Upper lobe of right lung (tissue), 1 donor: Measurements from ENCODE around the gene NOL9. TPM values are rescaled to one million over a fixed set of nuclear protein-coding genes. Genes with fewer than 3 reads are reported as not detected.

Experiments used
- ATAC-seq: fragments of 200-7000 bp; cut with Tn5 transposase; one replicate; pipeline ENCODE4 v1.9.1; 2020; ENCODE audit warnings: mild to moderate bottlenecking, moderate library complexity
- DNase-seq: peaks from one replicate; pipeline ENCODE4 v3.0.0-alpha.2; 2020
- H3K27ac ChIP-seq: fragments of 200-600 bp; one replicate; pipeline ENCODE4 v1.8.0; 2022
- H3K27me3 ChIP-seq: fragments of 200-600 bp; one replicate; pipeline ENCODE4 v1.8.0; 2022; ENCODE audit warnings: mild to moderate bottlenecking
- H3K36me3 ChIP-seq: fragments of 200-600 bp; one replicate; pipeline ENCODE4 v1.8.0; 2022
- H3K4me1 ChIP-seq: fragments of 200-600 bp; one replicate; pipeline ENCODE4 v1.8.0; 2022
- H3K4me3 ChIP-seq: fragments of 200-600 bp; one replicate; pipeline ENCODE4 v1.8.0; 2022; ENCODE audit warnings: mild to moderate bottlenecking
- H3K9me3 ChIP-seq: fragments of 200-600 bp; one replicate; pipeline ENCODE4 v1.8.0; 2022
- CTCF ChIP-seq: fragments of 200-600 bp; IDR thresholded peaks from one replicate; pipeline ENCODE4 v1.8.0; 2022; ENCODE audit warnings: antibody characterized with exemption
- intact Hi-C: fragments of 100-400 bp; cut with DNase I; formaldehyde crosslinking; loops from one replicate; pipeline ENCODE4 v1.11.0; 2022
- total RNA-seq: library from RNA; stranded (reverse); fragmentation: NEBNext Ultra II Directional; extraction: Animal tissue kit (Norgen Biotek cat#: 25700); gene quantifications from one replicate; pipeline ENCODE4 v1.2.1, GENCODE V29; 2021
- donor health status: DM: no; HTN: yes; CAD: no; lungs with severe emphysema.

Gene NOL9
- total RNA-seq, 1 donor from 2014 or later, result 23.6 TPM

- H3K4me1 ChIP-seq, result peaks cover 15% of the 10 kb centered on the region
- DNase-seq, result no peak
These were observed 38.1 kb upstream of the NOL9 start for GRCh38 chr1:6592441-6592840.

GRCh38 chr1:6591644-6592043 lies 37.3 kb upstream of the NOL9 start:
- no peak for TF ChIP-seq CTCF
- intact Hi-C loops, result no loop called here
- Histone ChIP-seq H3K4me3 (no peak overlapping the region), H3K36me3 (peaks cover 83% of the 10 kb centered on the region), H3K27me3 (no peaks in the 10 kb centered on the region), H3K9me3 (no peaks in the 10 kb centered on the region), H3K4me1 (peaks cover 15% of the 10 kb centered on the region), H3K27ac (no peak overlapping the region)
- DNase-seq (no peak), ATAC-seq (no peak)

More at GRCh38 chr1:6592441-6592840, 38.1 kb upstream of the NOL9 start:
- H3K27ac ChIP-seq, result no peak overlapping the region
- no peak for ATAC-seq
- peaks cover 89% of the 10 kb centered on the region for H3K36me3 ChIP-seq
- H3K4me3 ChIP-seq, result no peak overlapping the region
- intact Hi-C loops, result no loop called here
- no peaks in the 10 kb centered on the region for H3K27me3 ChIP-seq
- H3K9me3 ChIP-seq, result no peaks in the 10 kb centered on the region
- no peak for TF ChIP-seq CTCF

- DNase-seq, result peak; percentile 66
- Histone ChIP-seq H3K9me3 (no peaks in the 10 kb centered on the region), H3K27me3 (no peaks in the 10 kb centered on the region), H3K27ac (no peak overlapping the region), H3K36me3 (peaks cover 79% of the 10 kb centered on the region), H3K4me1 (peaks cover 12% of the 10 kb centered on the region), H3K4me3 (no peak overlapping the region)
- peak; percentile 31 for ATAC-seq
- no peak for TF ChIP-seq CTCF
- intact Hi-C loops, result no loop called here
These were observed 36.9 kb upstream of the NOL9 start for GRCh38 chr1:6591222-6591621.

- intact Hi-C loops, result no loop called here
- Histone ChIP-seq H3K27ac (no peak overlapping the region), H3K9me3 (no peaks in the 10 kb centered on the region), H3K36me3 (peaks cover 67% of the 10 kb centered on the region), H3K4me1 (peaks cover 12% of the 10 kb centered on the region), H3K27me3 (no peaks in the 10 kb centered on the region), H3K4me3 (no peak overlapping the region)
- no peak for TF ChIP-seq CTCF
- ATAC-seq (no peak), DNase-seq (no peak)
These were observed 35.7 kb upstream of the NOL9 start for GRCh38 chr1:6590046-6590445.

GRCh38 chr1:6588893-6589520 lies 34.7 kb upstream of the NOL9 start:
- ATAC-seq (peak; percentile 64), DNase-seq (peak; percentile 74)
- H3K36me3 ChIP-seq, result peaks cover 57% of the 10 kb centered on the region
- no peak overlapping the region for H3K4me3 ChIP-seq
- TF ChIP-seq CTCF, result no peak
- H3K9me3 ChIP-seq, result no peaks in the 10 kb centered on the region
- intact Hi-C loops, result no loop called here
- H3K27ac ChIP-seq, result no peak overlapping the region
- peaks cover 12% of the 10 kb centered on the region for H3K4me1 ChIP-seq
- no peaks in the 10 kb centered on the region for H3K27me3 ChIP-seq
